ENCODE measurements around the gene PCBP2.

Gene PCBP2

GRCh38 chr12:53452159-53453077, 516 bp downstream of the PCBP2 start:
- no peak for TF ChIP-seq REST (IDR thresholded peaks at IDR 0.05; ENCODE audit: insufficient read depth in 1 of 2, low read depth in 2 of 2, low read length in 2 of 2)
- no peak for TF ChIP-seq TAF1 (IDR thresholded peaks at IDR 0.05; ENCODE audit: borderline replicate concordance, insufficient read depth, low read length)
- TF ChIP-seq FOXP2 (optimal IDR thresholded peaks at IDR 0.05; ENCODE audit: borderline replicate concordance, extremely low read depth, extremely low read length, insufficient read depth), result no peak
- no peak; the same call in 1 of the 2 replicates for TF ChIP-seq POLR2AphosphoS5 (IDR thresholded peaks at IDR 0.05; ENCODE audit: low read depth, low read length)
- peak; percentile 42; the same call in 1 of the 2 replicates for TF ChIP-seq SIN3A (IDR thresholded peaks at IDR 0.05; ENCODE audit: borderline replicate concordance, insufficient read depth, low read length)

GRCh38 chr12:53453953-53454640, 2.2 kb downstream of the PCBP2 start:
- no peak for TF ChIP-seq TAF1 (IDR thresholded peaks at IDR 0.05; ENCODE audit: borderline replicate concordance, insufficient read depth, low read length)
- 0 out of 2 replicates have a peak, but pooled peaks have one; percentile 5 for TF ChIP-seq POLR2AphosphoS5 (IDR thresholded peaks at IDR 0.05; ENCODE audit: low read depth, low read length)

DNA sequence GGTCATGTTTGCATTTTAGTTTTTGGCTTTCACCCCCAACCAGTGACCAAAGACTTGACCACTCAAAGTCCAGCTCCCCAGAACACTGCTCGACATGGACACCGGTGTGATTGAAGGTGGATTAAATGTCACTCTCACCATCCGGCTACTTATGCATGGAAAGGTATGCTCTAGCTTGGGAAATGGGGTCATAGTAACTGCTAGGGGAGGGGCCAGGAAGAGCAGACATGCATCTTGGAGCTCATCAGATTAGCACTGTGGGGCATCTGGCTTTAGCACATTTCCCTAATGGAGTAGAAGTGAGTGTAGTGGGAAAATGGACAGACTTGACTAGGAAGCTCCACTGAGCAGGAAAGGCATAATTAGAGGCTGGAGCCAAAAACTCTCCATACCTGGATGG, 2.8 kb downstream of the PCBP2 start:
- TF ChIP-seq FOXP2 (optimal IDR thresholded peaks at IDR 0.05; ENCODE audit: borderline replicate concordance, extremely low read depth, extremely low read length, insufficient read depth) (no peak), POLR2AphosphoS5 (IDR thresholded peaks at IDR 0.05; ENCODE audit: low read depth, low read length) (0 out of 2 replicates have a peak, but pooled peaks have one; percentile 21)

GRCh38 chr12:53456654-53457366, 4.9 kb downstream of the PCBP2 start:
- no peak for TF ChIP-seq SIN3A (IDR thresholded peaks at IDR 0.05; ENCODE audit: borderline replicate concordance, insufficient read depth, low read length)
- TF ChIP-seq POLR2AphosphoS5 (IDR thresholded peaks at IDR 0.05; ENCODE audit: low read depth, low read length), result 0 out of 2 replicates have a peak, but pooled peaks have one; percentile 56

- TF ChIP-seq REST (IDR thresholded peaks at IDR 0.05; ENCODE audit: insufficient read depth in 1 of 2, low read depth in 2 of 2, low read length in 2 of 2), result no peak
- TF ChIP-seq POLR2AphosphoS5 (IDR thresholded peaks at IDR 0.05; ENCODE audit: low read depth, low read length), result no peak
- TF ChIP-seq TAF1 (IDR thresholded peaks at IDR 0.05; ENCODE audit: borderline replicate concordance, insufficient read depth, low read length), result no peak
- TF ChIP-seq SIN3A (IDR thresholded peaks at IDR 0.05; ENCODE audit: borderline replicate concordance, insufficient read depth, low read length), result no peak
- no peak for TF ChIP-seq FOXP2 (optimal IDR thresholded peaks at IDR 0.05; ENCODE audit: borderline replicate concordance, extremely low read depth, extremely low read length, insufficient read depth)
Observed at GRCh38 chr12:53459097-53459496, 7.2 kb downstream of the PCBP2 start.

DNA sequence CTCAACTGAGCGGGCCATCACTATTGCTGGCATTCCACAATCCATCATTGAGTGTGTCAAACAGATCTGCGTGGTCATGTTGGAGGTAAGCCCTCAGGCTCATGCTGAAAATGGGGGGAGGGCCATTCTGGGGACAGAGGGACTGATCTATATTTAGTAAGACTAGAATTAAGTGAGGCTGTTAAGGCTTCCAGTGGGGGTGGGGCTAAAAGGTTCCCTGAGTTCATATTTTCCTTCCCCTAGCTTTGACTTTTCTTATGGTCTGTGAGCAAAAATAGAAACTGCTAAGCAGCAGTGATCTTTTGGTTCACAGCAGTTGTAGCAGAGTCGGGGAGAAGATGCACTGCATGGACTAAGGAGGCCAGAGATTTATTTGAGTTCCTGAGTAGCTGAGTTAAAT, 9.2 kb downstream of the PCBP2 start:
- TF ChIP-seq POLR2AphosphoS5 (IDR thresholded peaks at IDR 0.05; ENCODE audit: low read depth, low read length) (no peak; the same call in 1 of the 2 replicates), SIN3A (IDR thresholded peaks at IDR 0.05; ENCODE audit: borderline replicate concordance, insufficient read depth, low read length) (no peak), FOXP2 (optimal IDR thresholded peaks at IDR 0.05; ENCODE audit: borderline replicate concordance, extremely low read depth, extremely low read length, insufficient read depth) (no peak), TAF1 (IDR thresholded peaks at IDR 0.05; ENCODE audit: borderline replicate concordance, insufficient read depth, low read length) (no peak), REST (IDR thresholded peaks at IDR 0.05; ENCODE audit: insufficient read depth in 1 of 2, low read depth in 2 of 2, low read length in 2 of 2) (no peak)
